SK-N-SH (cell line): Measurements from ENCODE around the gene PPL. TPM values are rescaled to one million over a fixed set of nuclear protein-coding genes. Genes with fewer than 3 reads are reported as not detected.

ENCODE experiments used
- CTCF ChIA-PET: fragments of 300-600, 350-600 bp; formaldehyde crosslinking; extraction: SDS; loops from one replicate; lab custom pipeline; 2021; lab: Yijun Ruan, JAX
- POLR2A ChIA-PET: fragments of 350-600 bp; sonication (Branson Sonifier 250); formaldehyde crosslinking; extraction: SDS; loops from one replicate; lab custom pipeline; 2020; ENCODE audit warnings: antibody characterized with exemption, inconsistent platforms; lab: Yijun Ruan, JAX
- DNase-seq: peaks from one replicate; pipeline ENCODE4 v3.0.0; 2012
- H2AFZ ChIP-seq: fragments of 200-600 bp; sonication (generic); 2 replicates; pipeline ENCODE4 v1.8.1; 2016; ENCODE audit warnings: antibody characterized with exemption, mild to moderate bottlenecking, low read depth
- H3F3A ChIP-seq: fragments of 200-600 bp; sonication (generic); replicated peaks from 2 replicates; pipeline ENCODE3; 2016; ENCODE audit warnings: antibody characterized with exemption, mild to moderate bottlenecking; ENCODE audit not compliant: insufficient read depth
- H3K27ac ChIP-seq, 2 experiments: fragments of 200-500 bp in 1 of 2; fragments of 200-600 bp in 1 of 2; sonication (Bioruptor generic) in 1 of 2; sonication (generic), shearing (Covaris generic) in 1 of 2; 2 replicates each; pipeline versions ENCODE4 v1.5.1 to v1.6.1; 2014 to 2016; ENCODE audit warnings: low read depth in 2 of 2, inconsistent platforms in 1 of 2, low read length in 1 of 2, mild to moderate bottlenecking in 1 of 2, mixed read lengths in 1 of 2
- H3K27me3 ChIP-seq: fragments of 200-600 bp; sonication (generic), shearing (Covaris generic); 2 replicates; pipeline ENCODE4 v1.6.1; 2016; ENCODE audit warnings: mixed run types; ENCODE audit not compliant: insufficient read depth
- H3K36me3 ChIP-seq, 2 experiments: fragments of 200-500 bp in 1 of 2; fragments of 200-600 bp in 1 of 2; sonication (Bioruptor generic) in 1 of 2; sonication (generic) in 1 of 2; replicated peaks in 1 of 2; 2 replicates each; pipeline versions ENCODE3 to v1.5.1; 2014 to 2016; ENCODE audit warnings: low read length in 1 of 2, mild to moderate bottlenecking in 1 of 2; ENCODE audit not compliant: insufficient read depth in 2 of 2, control insufficient read depth in 1 of 2
- H3K4me1 ChIP-seq, 2 experiments: fragments of 200-500 bp in 1 of 2; fragments of 200-600 bp in 1 of 2; sonication (Bioruptor generic) in 1 of 2; sonication (generic), shearing (Covaris generic) in 1 of 2; 2 replicates each; pipeline versions ENCODE4 v1.5.1 to v1.6.1; 2014 to 2016; ENCODE audit warnings: low read depth in 1 of 2, low read length in 1 of 2, mixed run types in 1 of 2; ENCODE audit not compliant: insufficient read depth in 2 of 2, control insufficient read depth in 1 of 2
- H3K4me2 ChIP-seq: fragments of 200-600 bp; sonication (generic), shearing (Covaris generic); 2 replicates; pipeline ENCODE4 v1.6.1; 2017; ENCODE audit warnings: mixed run types
- H3K4me3 ChIP-seq, 2 experiments: fragments of 200-500 bp in 1 of 2; fragments of 200-600 bp in 1 of 2; sonication (Bioruptor generic) in 1 of 2; sonication (generic), shearing (Covaris generic) in 1 of 2; 2 replicates each; pipeline versions ENCODE4 v1.5.1 to v1.8.1; 2014 to 2016; ENCODE audit warnings: low read depth in 2 of 2, inconsistent platforms in 1 of 2, low read length in 1 of 2, mild to moderate bottlenecking in 1 of 2, mixed read lengths in 1 of 2, moderate library complexity in 1 of 2
- H3K79me2 ChIP-seq: fragments of 200-600 bp; sonication (generic); 2 replicates; pipeline ENCODE4 v1.8.1; 2017; ENCODE audit warnings: mild to moderate bottlenecking; ENCODE audit not compliant: insufficient read depth
- H3K9ac ChIP-seq: fragments of 200-600 bp; sonication (generic); 2 replicates; pipeline ENCODE4 v1.6.1; 2017; ENCODE audit warnings: mixed run types
- H3K9me2 ChIP-seq: fragments of 200-600 bp; sonication (generic); 2 replicates; pipeline ENCODE4 v1.6.1; 2017; ENCODE audit warnings: mixed run types
- H3K9me3 ChIP-seq: fragments of 200-600 bp; sonication (generic); 2 replicates; pipeline ENCODE4 v1.6.1; 2017; ENCODE audit warnings: mixed run types, mild to moderate bottlenecking, moderate library complexity
- H4K20me1 ChIP-seq: fragments of 200-600 bp; sonication (generic); 2 replicates; pipeline ENCODE4 v1.6.1; 2017; ENCODE audit warnings: mild to moderate bottlenecking, mixed run types; ENCODE audit not compliant: insufficient read depth
- CHD2 ChIP-seq: fragments of 150-350 bp; IDR thresholded peaks from 2 replicates; pipeline ENCODE4 v1.6.1; 2018; ENCODE audit warnings: low read length; ENCODE audit not compliant: partially characterized antibody
- CTCF ChIP-seq: fragments of 200-600 bp; sonication (generic); IDR thresholded peaks from 2 replicates; pipeline ENCODE4 v1.6.1; 2017; ENCODE audit warnings: antibody characterized with exemption, mild to moderate bottlenecking, moderate library complexity
- FOSL2 ChIP-seq: IDR thresholded peaks from 2 replicates; pipeline ENCODE4 v1.4.0; 2012; ENCODE audit warnings: low read depth, mild to moderate bottlenecking, moderate library complexity, borderline replicate concordance
- FOXJ3 ChIP-seq: sonication (generic); formaldehyde crosslinking; IDR thresholded peaks from 2 replicates; pipeline ENCODE4 v1.5.1; 2020; ENCODE audit warnings: mild to moderate bottlenecking, missing genetic modification reagents
- FOXM1 ChIP-seq: IDR thresholded peaks from 2 replicates; pipeline ENCODE4 v1.4.0; 2012; ENCODE audit warnings: low read depth, mild to moderate bottlenecking
- GABPA ChIP-seq: IDR thresholded peaks from 2 replicates; pipeline ENCODE4 v1.4.0; 2012; ENCODE audit warnings: low read depth, mild to moderate bottlenecking
- GATA2 ChIP-seq: sonication (generic); formaldehyde crosslinking; IDR thresholded peaks from 2 replicates; pipeline ENCODE4 v1.5.0; 2020; ENCODE audit warnings: mild to moderate bottlenecking, missing genetic modification reagents
- MAX ChIP-seq: IDR thresholded peaks from 2 replicates; pipeline ENCODE4 v1.4.0; 2012; ENCODE audit warnings: low read depth
- MEF2A ChIP-seq: IDR thresholded peaks from 2 replicates; pipeline ENCODE4 v1.4.0; 2012; ENCODE audit warnings: low read depth, borderline replicate concordance
- NRF1 ChIP-seq: IDR thresholded peaks from 2 replicates; pipeline ENCODE4 v1.6.1; 2012; ENCODE audit warnings: low read depth, mild to moderate bottlenecking, low read length
- PBX3 ChIP-seq: IDR thresholded peaks from 2 replicates; pipeline ENCODE4; 2012
- RAD21 ChIP-seq: IDR thresholded peaks from 2 replicates; pipeline ENCODE4 v1.6.1; 2012; ENCODE audit warnings: mild to moderate bottlenecking, low read length
- RCOR1 ChIP-seq: fragments of 150-350 bp; IDR thresholded peaks from 2 replicates; pipeline ENCODE4 v1.6.1; 2017; ENCODE audit warnings: antibody characterized with exemption, low read length
- RFX5 ChIP-seq: IDR thresholded peaks from 2 replicates; pipeline ENCODE4 v1.6.1; 2012; ENCODE audit warnings: mild to moderate bottlenecking, improper control_type of control experiment, low read length
- YY1 ChIP-seq: IDR thresholded peaks from 2 replicates; pipeline ENCODE4 v1.4.0; 2012; ENCODE audit warnings: low read depth, mild to moderate bottlenecking
- ZBTB33 ChIP-seq: IDR thresholded peaks from 2 replicates; pipeline ENCODE4 v1.4.0; 2012; ENCODE audit warnings: low read depth, borderline replicate concordance
- WGBS: methylation state at CpG from one replicate; pipeline ENCODE4 v1.1.6; 2017; ENCODE audit warnings: low lambda C conversion rate; 5-methylcytosine and 5-hydroxymethylcytosine counted together
- polyA plus RNA-seq, 3 experiments: library from polyadenylated mRNA; depleted of rRNA; stranded (reverse); fragments of >200 nt; gene quantifications; 2 replicates each; pipeline ENCODE4 v1.2.3, GENCODE V29; 2012

The PPL gene
- polyA plus RNA-seq, 1 of the 3 experiments (the other 2 are of a cell fraction) = 24.6 TPM

GRCh38 chr16:4855804-4856203 lies 81.1 kb downstream of the PPL start:
- Histone ChIP-seq H3K27ac (no peak overlapping the region), H3K36me3 (peaks cover 52 to 55% of the 10 kb centered on the region in 2 experiments), H3K27me3 (no peaks in the 10 kb centered on the region), H3K9me2 (no peaks in the 10 kb centered on the region), H3K4me3 (no peak overlapping the region), H4K20me1 (peaks cover 18% of the 10 kb centered on the region), H3K9ac (no peak overlapping the region), H3K79me2 (peaks cover 67% of the 10 kb centered on the region)
- no peak for DNase-seq
- POLR2A ChIA-PET = no interaction called here
- CTCF ChIA-PET = interaction anchor here (0.6 kb wide), 1 partner anchor 14 kb away, joined by 3 read pairs; no protein-coding TSS in a partner anchor
- TF ChIP-seq GATA2 (CRISPR knock-in tag) = no peak
- TF ChIP-seq GABPA = no peak
- no peak for TF ChIP-seq MEF2A
- no peak for TF ChIP-seq PBX3
- no peak for TF ChIP-seq MAX
- TF ChIP-seq RCOR1 = no peak
- TF ChIP-seq FOXM1 = no peak
- TF ChIP-seq ZBTB33 = no peak
- TF ChIP-seq RAD21 = no peak
- no peak for TF ChIP-seq CTCF
- no peak for TF ChIP-seq FOXJ3 (CRISPR knock-in tag)
- TF ChIP-seq CHD2 = no peak
- no peak for TF ChIP-seq NRF1
- TF ChIP-seq RFX5 = no peak
- no peak for TF ChIP-seq YY1
- no peak for TF ChIP-seq FOSL2
- TF ChIP-seq, all 33 proteins: peak for 0
- Histone ChIP-seq H3F3A (peaks cover 5% of the 10 kb centered on the region), H3K4me2 (no peak overlapping the region), H3K4me1 (no peaks in the 10 kb centered on the region), H3K9me3 (no peaks in the 10 kb centered on the region), H2AFZ (no peak overlapping the region)
- WGBS = 95% methylated on average over 2 of the region's 2 CpGs
